NCI-H82 (cell line): Measurements from ENCODE around the gene AKR1C8.

Source experiments
- DNase-seq: peaks from one replicate; lab custom pipeline; 2025; lab: John Stamatoyannopoulos, UW

The AKR1C8 gene

GRCh38 chr10:5107860-5108526 lies 77.0 kb downstream of the AKR1C8 start:
- DNase-seq: no peak

GRCh38 chr10:5106553-5106952 lies 78.4 kb downstream of the AKR1C8 start:
- no peak for DNase-seq

GRCh38 chr10:5105626-5106025 lies 79.3 kb downstream of the AKR1C8 start:
- DNase-seq: no peak
